Activated CD4-positive, alpha-beta T cell treated with anti-CD3 and anti-CD28 coated beads for 4 hours (primary cell): ENCODE data around the gene ROBO4.

Experiments
- DNase-seq, 2 donors: peaks; one replicate each; pipeline ENCODE4 v3.0.0-alpha.2; 2020

ROBO4 gene

DNA sequence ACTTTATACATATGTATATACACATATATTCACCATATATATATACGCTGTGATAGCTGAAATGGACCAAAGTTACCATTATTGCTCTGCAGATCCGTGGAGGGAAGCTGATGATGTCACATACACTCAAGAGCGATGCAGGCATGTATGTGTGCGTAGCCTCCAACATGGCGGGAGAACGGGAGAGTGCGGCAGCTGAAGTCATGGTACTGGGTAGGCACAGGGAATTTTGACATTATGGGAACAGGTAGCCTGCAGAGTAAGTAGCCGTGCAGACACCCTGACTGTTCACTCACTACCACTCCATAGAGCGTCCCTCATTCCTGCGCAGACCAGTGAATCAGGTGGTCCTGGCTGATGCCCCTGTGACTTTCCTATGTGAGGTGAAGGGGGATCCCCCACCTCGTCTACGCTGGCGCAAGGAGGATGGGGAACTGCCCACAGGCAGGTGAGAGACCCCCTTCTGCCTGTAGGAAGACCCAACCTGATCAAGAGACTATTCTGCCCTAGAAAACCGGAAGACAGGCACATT, 27.7 kb downstream of the ROBO4 start:
- DNase-seq = no peak

GRCh38 chr11:124869331-124869730, 28.3 kb downstream of the ROBO4 start:
- no peak for DNase-seq

DNA sequence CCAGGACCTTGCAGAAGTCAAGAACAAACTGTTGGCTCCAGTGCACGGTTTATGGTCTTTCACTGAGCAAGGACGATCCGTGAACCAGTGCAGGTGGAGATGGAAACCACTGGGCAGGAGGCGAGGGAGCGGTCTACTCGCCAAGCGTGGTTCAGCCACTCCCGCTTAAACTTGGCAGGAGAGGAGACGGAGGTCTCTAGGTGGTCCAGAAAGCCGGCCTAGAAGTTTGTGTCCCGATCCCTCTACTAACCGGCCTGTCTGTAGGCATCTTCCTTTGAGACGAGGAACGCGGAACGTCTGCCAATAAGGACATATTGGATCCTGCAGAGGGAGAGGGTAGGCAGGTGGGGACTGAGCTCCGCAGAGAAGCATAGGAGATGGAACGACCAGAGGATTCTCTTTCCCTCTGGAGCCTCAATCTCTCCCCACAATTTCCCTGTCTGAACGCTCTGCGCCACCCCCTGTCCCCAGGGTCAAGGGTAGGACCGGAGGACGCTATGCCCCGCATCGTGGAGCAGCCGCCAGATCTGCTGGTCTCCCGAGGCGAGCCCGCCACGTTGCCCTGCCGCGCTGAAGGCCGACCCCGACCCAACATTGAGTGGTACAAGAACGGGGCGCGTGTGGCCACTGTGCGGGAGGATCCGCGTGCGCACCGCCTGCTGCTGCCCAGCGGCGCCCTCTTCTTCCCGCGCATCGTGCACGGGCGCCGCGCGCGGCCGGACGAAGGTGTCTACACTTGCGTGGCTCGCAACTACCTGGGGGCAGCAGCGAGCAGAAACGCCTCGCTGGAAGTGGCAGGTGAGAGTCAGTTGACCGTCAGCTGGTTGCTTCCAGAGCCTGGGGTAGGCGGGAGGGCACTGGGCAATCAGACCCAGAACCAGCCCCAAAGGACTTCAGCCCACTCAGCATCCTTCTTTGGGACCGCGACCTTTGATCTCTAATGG, 29.1 kb downstream of the ROBO4 start:
- no peak for DNase-seq

GRCh38 chr11:124867700-124868099, 30.0 kb downstream of the ROBO4 start:
- no peak for DNase-seq

DNA sequence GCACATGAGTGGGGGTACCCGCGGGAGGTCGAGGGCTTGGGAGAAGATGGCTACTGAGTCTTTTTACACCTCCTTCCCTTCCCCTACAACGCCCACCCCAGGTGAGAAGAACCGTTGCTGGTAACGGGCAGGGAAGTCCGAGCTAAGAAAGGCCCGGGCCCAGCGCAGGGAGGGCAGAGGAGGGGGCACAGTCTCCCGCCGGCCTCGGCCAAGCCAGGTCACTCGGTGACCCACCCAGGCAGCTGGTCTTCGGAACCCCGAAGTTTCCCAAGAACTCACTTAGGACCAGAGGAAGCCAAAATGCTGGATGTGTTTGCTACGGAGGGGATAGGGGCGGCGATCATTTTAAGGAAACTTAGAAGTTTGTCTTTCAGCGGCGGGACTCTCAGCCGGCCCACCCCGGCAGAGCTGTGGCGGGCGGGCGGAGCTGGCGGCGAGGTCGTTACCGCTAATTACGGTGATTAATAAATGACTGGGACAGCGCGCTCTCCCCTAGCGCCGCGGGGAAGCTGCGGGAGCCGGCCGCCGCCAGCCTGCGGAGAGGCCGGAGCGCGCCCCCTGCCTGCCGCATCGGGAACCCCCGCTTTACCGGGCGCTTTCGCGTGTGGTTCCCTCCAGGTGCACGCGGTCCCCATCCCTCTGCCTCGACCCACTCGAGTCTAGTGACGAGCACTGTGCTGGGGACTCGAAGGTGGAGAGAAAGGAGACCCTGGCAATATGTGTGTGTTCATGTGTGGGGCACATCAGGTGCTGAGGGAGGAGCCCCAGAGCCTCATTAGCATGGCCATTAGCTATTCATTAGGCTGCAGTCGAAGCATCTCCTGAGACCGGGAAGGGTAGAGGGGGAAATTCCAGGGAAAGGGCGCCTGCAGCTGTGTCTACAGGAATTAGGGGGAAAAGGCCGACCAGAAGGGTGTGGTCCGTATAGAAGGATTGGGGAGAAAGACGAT, 31.5 kb downstream of the ROBO4 start:
- DNase-seq = peak; percentile 35 to 45

- DNase-seq = no peak
Measured at GRCh38 chr11:124865181-124865901, 32.3 kb downstream of the ROBO4 start, which contains the start of gene ROBO3. TSS of gene ROBO3 (plus strand) at chr11:124865432. CDS start at chr11:124865578, 146 bp downstream.

GRCh38 chr11:124864892-124865180, 32.8 kb downstream of the ROBO4 start:
- no peak for DNase-seq

DNA sequence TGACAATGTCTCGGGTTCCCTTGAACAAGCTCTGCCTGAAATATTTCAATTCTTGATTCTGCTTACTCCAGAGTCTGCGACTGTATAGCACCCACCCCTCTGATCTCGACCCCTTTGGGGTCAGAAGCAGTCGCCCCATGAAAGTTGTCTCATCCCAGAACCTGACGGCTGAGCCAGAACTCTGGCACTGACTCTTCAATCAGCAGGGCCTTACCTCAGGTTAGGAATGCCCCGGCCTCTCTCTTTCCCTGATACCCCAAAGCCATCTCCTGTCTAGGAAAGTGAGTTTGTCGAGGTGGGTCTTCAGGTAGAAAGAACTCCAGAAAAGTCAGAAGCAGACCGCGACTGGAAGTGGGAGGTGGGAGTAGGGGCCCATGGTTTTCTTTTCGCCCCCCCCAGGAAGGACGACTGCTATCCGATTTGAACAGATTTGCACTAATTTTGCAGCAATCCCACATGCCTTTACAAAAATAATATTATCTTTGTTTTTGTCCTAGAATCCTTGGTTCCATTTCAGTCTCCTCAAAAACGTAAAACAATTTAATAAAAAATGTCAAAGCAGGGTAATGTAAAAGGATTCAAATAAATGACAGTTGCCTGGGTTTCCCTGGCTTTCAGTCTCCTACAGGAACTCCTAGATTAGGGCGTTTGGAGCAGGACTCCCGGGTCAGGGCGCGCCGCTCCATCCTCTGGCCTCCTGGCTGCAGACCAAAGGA, 33.3 kb downstream of the ROBO4 start:
- no peak for DNase-seq

- no peak for DNase-seq
Measured at GRCh38 chr11:124863826-124864165, 33.9 kb downstream of the ROBO4 start.

DNA sequence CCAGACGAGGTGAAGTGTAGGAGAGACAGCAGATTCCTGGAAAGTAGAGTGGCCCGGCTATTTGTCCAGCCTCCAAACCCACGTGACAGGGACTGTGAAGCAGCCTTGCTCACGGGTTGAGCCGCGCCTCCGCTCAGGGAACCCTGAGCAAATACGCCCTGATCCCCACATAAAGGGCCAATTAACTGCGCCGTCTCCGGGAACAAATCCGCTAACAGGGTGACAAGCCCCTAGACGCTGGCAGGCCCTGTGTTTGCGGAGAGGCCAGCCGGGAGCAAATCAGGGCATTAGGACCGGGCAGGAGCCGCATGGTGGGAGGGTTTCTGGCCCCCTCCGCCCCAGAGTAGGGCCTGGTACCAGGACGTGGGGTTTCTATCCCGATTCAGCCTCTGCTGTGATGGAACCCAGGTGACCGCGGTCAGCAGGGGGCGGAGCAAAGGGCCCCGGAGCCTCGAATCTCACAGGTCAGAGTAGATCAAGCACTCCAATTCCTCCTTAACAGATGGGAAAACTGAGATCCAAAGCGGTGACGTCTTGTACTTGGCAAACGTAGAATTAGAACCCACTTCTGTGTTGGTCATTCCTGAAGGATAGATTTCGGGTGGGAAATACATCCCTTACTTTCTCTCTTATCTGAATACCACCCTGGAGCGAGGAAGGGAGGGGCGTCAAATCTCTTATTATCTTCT, 34.4 kb downstream of the ROBO4 start:
- DNase-seq = no peak

- DNase-seq = no peak
Measured at GRCh38 chr11:124861670-124862069, 36.0 kb downstream of the ROBO4 start.

DNA sequence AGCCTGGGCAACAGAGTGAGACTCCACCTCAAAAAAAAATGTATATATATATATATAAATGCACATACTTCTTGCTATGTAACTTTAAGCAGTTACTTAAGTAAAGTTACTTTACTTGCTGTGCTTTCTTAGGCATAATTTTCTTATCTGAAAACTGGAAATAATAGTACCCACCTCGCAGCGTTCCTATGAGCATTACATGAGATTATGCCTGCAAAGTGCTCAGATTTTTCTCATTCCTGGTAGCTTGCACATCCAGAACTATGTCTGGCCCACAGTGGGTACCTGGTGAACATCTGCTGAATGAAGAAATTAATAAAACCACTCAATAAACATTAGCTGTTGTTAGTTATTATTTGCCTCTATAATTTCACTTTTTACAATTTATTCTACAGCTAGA, 38.5 kb downstream of the ROBO4 start:
- DNase-seq = no peak

- no peak for DNase-seq
Measured at GRCh38 chr11:124846070-124846673, 51.5 kb downstream of the ROBO4 start.

DNA sequence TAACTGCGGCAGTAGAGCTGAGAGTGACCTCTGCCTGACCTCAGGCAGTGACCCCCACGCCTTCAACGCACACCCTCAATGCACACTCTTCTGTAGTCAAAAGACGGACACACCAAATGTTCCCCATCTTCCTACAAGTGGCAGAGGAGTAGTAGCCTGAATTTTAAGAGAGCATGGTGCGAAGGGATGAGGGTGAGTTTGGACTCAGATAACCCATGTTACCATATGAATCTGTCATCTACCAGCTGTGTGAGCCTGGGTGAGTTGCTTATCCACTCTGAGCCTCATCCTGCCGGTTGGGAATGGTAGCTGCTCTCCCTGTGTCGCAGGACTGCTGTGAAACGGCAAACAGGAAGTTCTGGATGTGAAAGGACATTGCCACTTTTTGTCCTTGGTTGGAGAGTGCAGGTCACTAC, 53.0 kb downstream of the ROBO4 start:
- DNase-seq = no peak

DNA sequence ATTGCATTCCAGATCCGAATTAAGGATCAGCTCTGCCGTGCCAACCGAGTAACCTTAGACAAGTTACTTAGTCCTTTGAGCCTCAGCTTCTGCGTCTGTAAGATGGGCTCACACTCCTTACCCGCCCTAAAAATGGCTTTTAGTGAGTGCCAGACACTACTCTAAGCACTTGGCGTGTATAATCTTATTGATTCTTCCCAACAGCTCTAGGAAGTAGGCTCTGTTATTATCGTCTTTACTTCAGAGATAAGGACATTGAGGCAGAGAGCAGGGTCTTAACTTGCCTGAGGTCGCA, 54.1 kb downstream of the ROBO4 start:
- no peak for DNase-seq

GRCh38 chr11:124842305-124842704, 55.4 kb downstream of the ROBO4 start:
- no peak for DNase-seq

DNA sequence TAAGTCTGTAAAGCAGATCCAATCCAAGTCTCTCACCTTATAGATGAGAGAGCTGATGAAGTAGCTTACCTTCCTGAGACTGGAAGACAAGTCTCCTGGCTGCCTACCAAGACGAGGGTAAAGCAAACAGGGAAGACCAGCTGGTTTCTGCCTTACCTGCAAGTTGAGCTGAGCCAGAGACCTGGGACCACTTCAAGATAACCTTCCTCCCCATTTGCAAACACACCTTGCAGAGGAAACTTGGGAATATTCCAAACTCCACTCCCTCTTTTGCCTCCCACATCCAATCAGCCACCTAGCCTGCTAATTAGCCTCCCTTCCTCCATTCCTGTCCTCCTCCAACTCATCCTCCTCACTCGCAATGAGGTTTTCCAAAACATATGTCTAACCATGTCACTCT, 55.8 kb downstream of the ROBO4 start:
- no peak for DNase-seq

- no peak for DNase-seq
Measured at GRCh38 chr11:124841201-124841600, 56.5 kb downstream of the ROBO4 start.

DNA sequence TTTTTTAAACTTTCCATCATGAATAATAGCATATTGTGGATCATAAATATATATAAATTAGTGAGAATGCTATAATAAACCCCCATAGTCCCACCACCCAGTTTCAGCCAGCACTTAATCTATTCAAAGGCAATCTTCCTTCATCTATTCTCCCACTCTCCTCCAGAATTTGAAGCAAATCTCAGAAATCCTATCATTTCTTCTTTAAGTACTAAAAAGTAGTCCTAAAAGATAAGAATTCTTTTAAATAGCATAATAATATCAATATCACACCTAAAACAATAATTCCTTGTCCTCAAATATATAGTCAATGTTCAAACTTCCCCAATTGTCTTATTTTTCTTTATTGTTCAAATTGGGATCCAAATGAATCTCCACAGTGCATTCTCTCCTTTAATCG, 57.0 kb downstream of the ROBO4 start:
- DNase-seq = no peak

DNA sequence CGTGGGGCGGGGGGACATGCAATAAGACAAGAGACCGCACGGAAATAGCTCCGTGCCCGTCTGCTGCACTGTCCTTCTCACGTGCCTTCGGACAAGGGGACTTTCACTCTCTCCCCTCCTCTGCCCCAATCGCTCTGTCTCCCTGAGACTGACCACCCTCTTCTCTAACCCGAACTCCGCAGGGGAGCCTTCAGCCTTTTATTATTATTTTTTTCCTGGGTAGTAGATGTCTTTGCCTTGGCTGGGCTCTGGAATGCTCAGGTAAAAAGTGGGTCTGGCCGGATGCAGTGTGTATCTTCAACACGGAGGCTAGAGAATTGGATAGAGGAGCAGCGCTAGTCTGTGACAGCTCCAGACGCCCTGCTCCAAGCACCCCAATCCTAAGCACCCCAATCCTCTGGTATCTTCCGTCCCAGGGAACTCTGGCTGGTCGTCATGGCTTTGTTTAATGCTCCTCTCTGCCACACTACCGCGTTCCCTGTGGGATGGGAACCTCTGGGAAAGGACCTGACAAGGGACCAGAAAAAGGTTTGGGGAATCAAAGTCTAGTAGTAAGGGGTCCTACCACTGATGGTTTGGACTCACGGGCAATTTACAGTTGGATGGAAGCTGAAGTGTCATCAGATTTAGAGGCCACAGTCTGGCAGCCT, 57.6 kb downstream of the ROBO4 start:
- no peak for DNase-seq
